Measurements from ENCODE around the gene RBBP8NL.
A peak's percentile ranks its signal among the peaks of the same experiment; 100 is the strongest.

RBBP8NL gene

GRCh38 chr20:62422636-62423325 lies 4.6 kb downstream of the RBBP8NL start:
- TF ChIP-seq Cebpa-rat (IDR thresholded peaks at IDR 0.05), result no peak
- Histone ChIP-seq H3K27ac (no peak overlapping the region), H3K9me3 (replicated peaks in 1 of 11) (no peaks in the 10 kb centered on the region), H3K27me3 (no peaks in the 10 kb centered on the region), H3K4me1 (peaks cover 9 to 22% (median 13%) of the 10 kb centered on the region in 10 experiments; a peak in 17 of 20 replicates), H4K20me1 (peaks cover 0 to 17% (median 0%) of the 10 kb centered on the region in 11 experiments; a peak in 6 of 22 replicates), H3K4me3 (no peak overlapping the region; a peak in 1 of 20 replicates), H3K36me3 (no peaks in the 10 kb centered on the region), H3K9ac (0 out of 22 replicates have a peak overlapping the region, but pooled peaks of 1 of the 11 experiments have one; percentile 47), H3K4me2 (peak overlapping the region in 10 of 11 experiments; percentile 22 to 91 (median 74); a peak in 19 of 22 replicates)

GRCh38 chr20:62421716-62421990 lies 5.7 kb downstream of the RBBP8NL start:
- no peaks in the 10 kb centered on the region for H3K36me3 ChIP-seq
- H3K4me1 ChIP-seq, result peaks cover 9 to 22% (median 13%) of the 10 kb centered on the region in 10 experiments; a peak in 17 of 20 replicates
- TF ChIP-seq Cebpa-rat (IDR thresholded peaks at IDR 0.05), result no peak
- H3K27ac ChIP-seq, result no peak overlapping the region
- H3K27me3 ChIP-seq, result no peaks in the 10 kb centered on the region
- H3K4me2 ChIP-seq, result no peak overlapping the region
- no peak overlapping the region for H3K9ac ChIP-seq
- peaks cover 0 to 23% (median 0%) of the 10 kb centered on the region in 11 experiments; a peak in 6 of 22 replicates for H4K20me1 ChIP-seq
- H3K9me3 ChIP-seq (replicated peaks in 1 of 11), result no peaks in the 10 kb centered on the region
- no peak overlapping the region for H3K4me3 ChIP-seq

GRCh38 chr20:62420846-62421715 lies 6.3 kb downstream of the RBBP8NL start:
- no peak overlapping the region for H3K4me2 ChIP-seq
- peaks cover 9 to 22% (median 13%) of the 10 kb centered on the region in 10 experiments; a peak in 17 of 20 replicates for H3K4me1 ChIP-seq
- TF ChIP-seq Cebpa-rat (IDR thresholded peaks at IDR 0.05), result no peak
- no peaks in the 10 kb centered on the region for H3K27me3 ChIP-seq
- H3K36me3 ChIP-seq, result no peaks in the 10 kb centered on the region
- H4K20me1 ChIP-seq, result peaks cover 0 to 29% (median 0%) of the 10 kb centered on the region in 11 experiments; a peak in 5 of 22 replicates
- H3K9ac ChIP-seq, result no peak overlapping the region
- H3K4me3 ChIP-seq, result no peak overlapping the region
- no peak overlapping the region for H3K27ac ChIP-seq
- no peaks in the 10 kb centered on the region for H3K9me3 ChIP-seq (replicated peaks in 1 of 11)

GRCh38 chr20:62419759-62420158 lies 7.6 kb downstream of the RBBP8NL start:
- Histone ChIP-seq H3K4me2 (no peak overlapping the region), H3K9ac (no peak overlapping the region), H3K27me3 (no peaks in the 10 kb centered on the region), H3K27ac (no peak overlapping the region), H3K9me3 (replicated peaks in 1 of 11) (no peaks in the 10 kb centered on the region), H4K20me1 (peaks cover 0 to 34% (median 0%) of the 10 kb centered on the region in 11 experiments; a peak in 4 of 22 replicates), H3K36me3 (no peaks in the 10 kb centered on the region), H3K4me1 (peaks cover 9 to 23% (median 13%) of the 10 kb centered on the region in 10 experiments; a peak in 17 of 20 replicates), H3K4me3 (no peak overlapping the region)
- no peak for TF ChIP-seq Cebpa-rat (IDR thresholded peaks at IDR 0.05)

- Histone ChIP-seq H3K4me2 (no peak overlapping the region), H3K9ac (no peak overlapping the region), H3K27ac (no peak overlapping the region), H3K4me1 (peaks cover 9 to 23% (median 13%) of the 10 kb centered on the region in 10 experiments; a peak in 17 of 20 replicates), H3K36me3 (no peaks in the 10 kb centered on the region), H4K20me1 (peaks cover 0 to 36% (median 0%) of the 10 kb centered on the region in 11 experiments; a peak in 3 of 22 replicates), H3K9me3 (replicated peaks in 1 of 11) (no peaks in the 10 kb centered on the region), H3K27me3 (no peaks in the 10 kb centered on the region), H3K4me3 (no peak overlapping the region)
- no peak for TF ChIP-seq Cebpa-rat (IDR thresholded peaks at IDR 0.05)
These were observed 8.4 kb downstream of the RBBP8NL start for GRCh38 chr20:62418709-62419487.

- peaks cover 0 to 38% (median 0%) of the 10 kb centered on the region in 11 experiments; a peak in 3 of 22 replicates for H4K20me1 ChIP-seq
- H3K27ac ChIP-seq, result no peak overlapping the region
- no peak for TF ChIP-seq Cebpa-rat (IDR thresholded peaks at IDR 0.05)
- no peaks in the 10 kb centered on the region for H3K9me3 ChIP-seq (replicated peaks in 1 of 11)
- peaks cover 4 to 16% (median 6%) of the 10 kb centered on the region in 10 experiments; a peak in 17 of 20 replicates for H3K4me1 ChIP-seq
- no peaks in the 10 kb centered on the region for H3K27me3 ChIP-seq
- H3K9ac ChIP-seq, result no peak overlapping the region
- no peak overlapping the region for H3K4me2 ChIP-seq
- H3K36me3 ChIP-seq, result no peaks in the 10 kb centered on the region
- no peak overlapping the region for H3K4me3 ChIP-seq
These were observed 9.2 kb downstream of the RBBP8NL start for GRCh38 chr20:62417981-62418708.

GRCh38 chr20:62416651-62417637 lies 10.4 kb downstream of the RBBP8NL start:
- Histone ChIP-seq H3K9ac (no peak overlapping the region), H4K20me1 (peaks cover 0 to 38% (median 0%) of the 10 kb centered on the region in 11 experiments; a peak in 4 of 22 replicates), H3K27ac (no peak overlapping the region), H3K4me3 (no peak overlapping the region), H3K4me1 (peaks cover 0 to 17% (median 9%) of the 10 kb centered on the region in 10 experiments; a peak in 11 of 20 replicates), H3K4me2 (no peak overlapping the region), H3K36me3 (no peaks in the 10 kb centered on the region), H3K9me3 (replicated peaks in 1 of 11) (no peaks in the 10 kb centered on the region), H3K27me3 (no peaks in the 10 kb centered on the region)
- no peak for TF ChIP-seq Cebpa-rat (IDR thresholded peaks at IDR 0.05)
